GM12878 (cell line): ENCODE results near the gene PPIB. TPM values are rescaled to one million over a fixed set of nuclear protein-coding genes. Genes with fewer than 3 reads are reported as not detected.

Source experiments
- BHLHE40 ChIP-seq, 2 experiments: fragments of 450-650 bp in 1 of 2; IDR thresholded peaks; 2 replicates each; pipeline ENCODE4 v1.6.1; 2011 to 2017; ENCODE audit warnings: low read depth in 2 of 2, borderline replicate concordance in 1 of 2, improper control_type of control experiment in 1 of 2, low read length in 1 of 2, mild to moderate bottlenecking in 1 of 2
- CEBPB ChIP-seq, 2 experiments: fragments of 150-350 bp in 1 of 2; IDR thresholded peaks; 2 replicates each; pipeline ENCODE4 v1.6.1; 2012 to 2014; ENCODE audit warnings: low read depth in 2 of 2, low read length in 2 of 2, borderline replicate concordance in 1 of 2, inconsistent platforms in 1 of 2
- EGR1 ChIP-seq, 2 experiments: IDR thresholded peaks; 1 replicate in 1 of 2; 2 replicates in 1 of 2; pipeline ENCODE4 v1.6.1; 2011 to 2012; ENCODE audit warnings: low read depth in 2 of 2, low read length in 2 of 2, borderline replicate concordance in 1 of 2, mild to moderate bottlenecking in 1 of 2, moderate library complexity in 1 of 2
- EZH2 ChIP-seq: IDR thresholded peaks from 2 replicates; pipeline ENCODE4 v1.6.1; 2012; ENCODE audit warnings: low read depth, mild to moderate bottlenecking, control low read depth, inconsistent platforms, low read length, borderline replicate concordance; ENCODE audit not compliant: control insufficient read depth
- MTA2 ChIP-seq: fragments of 450-650 bp; IDR thresholded peaks from 2 replicates; pipeline ENCODE4 v1.6.1; 2016; ENCODE audit warnings: low read depth, mild to moderate bottlenecking, moderate library complexity
- RB1 ChIP-seq: fragments of 450-650 bp; formaldehyde crosslinking; IDR thresholded peaks from 2 replicates; pipeline ENCODE4 v1.6.1; 2017; ENCODE audit warnings: mild to moderate bottlenecking, borderline replicate concordance
- SIN3A ChIP-seq: IDR thresholded peaks from 2 replicates; pipeline ENCODE4 v1.6.1; 2012; ENCODE audit warnings: low read depth, low read length, improper control_type of control experiment
- SMAD1 ChIP-seq: fragments of 450-650 bp; IDR thresholded peaks from 2 replicates; pipeline ENCODE4 v1.6.1; 2018; ENCODE audit warnings: mild to moderate bottlenecking, low read depth; ENCODE audit not compliant: partially characterized antibody
- SMAD5 ChIP-seq: IDR thresholded peaks from 2 replicates; pipeline ENCODE4 v1.6.1; 2016; ENCODE audit warnings: antibody characterized with exemption, low read depth
- SREBF2 ChIP-seq: IDR thresholded peaks from 2 replicates; pipeline ENCODE4 v1.6.1; 2012; ENCODE audit warnings: mild to moderate bottlenecking, low read length
- TBL1XR1 ChIP-seq: IDR thresholded peaks from 2 replicates; pipeline ENCODE4 v1.6.1; 2012; ENCODE audit warnings: low read depth, low read length, improper control_type of control experiment
- polyA plus RNA-seq, 11 experiments: library from polyadenylated mRNA; depleted of rRNA in 4 of 11; unstranded in 6 of 11; stranded (reverse) in 5 of 11; fragments of >200 nt; fragmentation: Nextera tagmentation in 4 of 11; fragmentation: Illumina TruSeq in 1 of 11; extraction: Ambion mirVana in 4 of 11; extraction: Trizol in 1 of 11; gene quantifications; 1 replicate in 1 of 11; 2 replicates in 10 of 11; pipeline versions ENCODE4 v1.2.1 to v1.2.3, GENCODE V29; 2011 to 2016; ENCODE audit warnings: inconsistent platforms in 2 of 11, missing spikeins in 2 of 11, low read depth in 1 of 11
- total RNA-seq, 4 experiments: library from RNA; depleted of rRNA in 3 of 4; stranded (reverse); fragments of >200 nt in 3 of 4; fragmentation: Illumina TruSeq in 1 of 4; extraction: Trizol in 1 of 4; gene quantifications; 2 replicates each; pipeline versions ENCODE4 v1.2.1 to v1.2.3, GENCODE V29; 2013 to 2021
- TF ChIP-seq, protein P1 (sequence below): fragments of 450-650 bp; IDR thresholded peaks from 2 replicates; pipeline ENCODE4 v1.6.1; 2017; ENCODE audit warnings: mild to moderate bottlenecking, moderate library complexity
- TF ChIP-seq, protein P2 (sequence below): fragments of 450-650 bp; IDR thresholded peaks from 2 replicates; pipeline ENCODE4 v1.6.1; 2017; ENCODE audit warnings: mild to moderate bottlenecking, moderate library complexity

The PPIB gene
- total and polyA plus RNA-seq, 10 of the 15 experiments (the other 5 are each of a cell fraction or from before 2014, with no cell fraction given): 344 to 936 (median 508) TPM

GRCh38 chr15:64162869-64163658 is at the start of gene PPIB (continued):
- TF ChIP-seq EGR1 (IDR thresholded peaks at IDR 0.05; ENCODE audit: borderline replicate concordance in 1 of 2, low read depth in 2 of 2, low read length in 2 of 2) (peak in 1 of 2 experiments; percentile 84; a peak in 2 of 3 replicates), SREBF2 (no peak), SMAD1 (peak; percentile 79), EZH2 (no peak), CEBPB (IDR thresholded peaks at IDR 0.05; ENCODE audit: borderline replicate concordance in 1 of 2, low read depth in 2 of 2, low read length in 2 of 2) (no peak), TBL1XR1 (no peak), RB1 (peak; percentile 58; the same call in 1 of the 2 replicates), SMAD5 (peak; percentile 84), BHLHE40 (IDR thresholded peaks at IDR 0.05; ENCODE audit: borderline replicate concordance in 1 of 2, low read depth in 2 of 2, low read length in 1 of 2) (peak; percentile 96 to 97), MTA2 (no peak), SIN3A (peak; percentile 83; the same call in 1 of the 2 replicates)
- TF ChIP-seq, protein P1, sequence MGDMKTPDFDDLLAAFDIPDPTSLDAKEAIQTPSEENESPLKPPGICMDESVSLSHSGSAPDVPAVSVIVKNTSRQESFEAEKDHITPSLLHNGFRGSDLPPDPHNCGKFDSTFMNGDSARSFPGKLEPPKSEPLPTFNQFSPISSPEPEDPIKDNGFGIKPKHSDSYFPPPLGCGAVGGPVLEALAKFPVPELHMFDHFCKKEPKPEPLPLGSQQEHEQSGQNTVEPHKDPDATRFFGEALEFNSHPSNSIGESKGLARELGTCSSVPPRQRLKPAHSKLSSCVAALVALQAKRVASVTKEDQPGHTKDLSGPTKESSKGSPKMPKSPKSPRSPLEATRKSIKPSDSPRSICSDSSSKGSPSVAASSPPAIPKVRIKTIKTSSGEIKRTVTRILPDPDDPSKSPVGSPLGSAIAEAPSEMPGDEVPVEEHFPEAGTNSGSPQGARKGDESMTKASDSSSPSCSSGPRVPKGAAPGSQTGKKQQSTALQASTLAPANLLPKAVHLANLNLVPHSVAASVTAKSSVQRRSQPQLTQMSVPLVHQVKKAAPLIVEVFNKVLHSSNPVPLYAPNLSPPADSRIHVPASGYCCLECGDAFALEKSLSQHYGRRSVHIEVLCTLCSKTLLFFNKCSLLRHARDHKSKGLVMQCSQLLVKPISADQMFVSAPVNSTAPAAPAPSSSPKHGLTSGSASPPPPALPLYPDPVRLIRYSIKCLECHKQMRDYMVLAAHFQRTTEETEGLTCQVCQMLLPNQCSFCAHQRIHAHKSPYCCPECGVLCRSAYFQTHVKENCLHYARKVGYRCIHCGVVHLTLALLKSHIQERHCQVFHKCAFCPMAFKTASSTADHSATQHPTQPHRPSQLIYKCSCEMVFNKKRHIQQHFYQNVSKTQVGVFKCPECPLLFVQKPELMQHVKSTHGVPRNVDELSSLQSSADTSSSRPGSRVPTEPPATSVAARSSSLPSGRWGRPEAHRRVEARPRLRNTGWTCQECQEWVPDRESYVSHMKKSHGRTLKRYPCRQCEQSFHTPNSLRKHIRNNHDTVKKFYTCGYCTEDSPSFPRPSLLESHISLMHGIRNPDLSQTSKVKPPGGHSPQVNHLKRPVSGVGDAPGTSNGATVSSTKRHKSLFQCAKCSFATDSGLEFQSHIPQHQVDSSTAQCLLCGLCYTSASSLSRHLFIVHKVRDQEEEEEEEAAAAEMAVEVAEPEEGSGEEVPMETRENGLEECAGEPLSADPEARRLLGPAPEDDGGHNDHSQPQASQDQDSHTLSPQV: no peak
- TF ChIP-seq, protein P2, sequence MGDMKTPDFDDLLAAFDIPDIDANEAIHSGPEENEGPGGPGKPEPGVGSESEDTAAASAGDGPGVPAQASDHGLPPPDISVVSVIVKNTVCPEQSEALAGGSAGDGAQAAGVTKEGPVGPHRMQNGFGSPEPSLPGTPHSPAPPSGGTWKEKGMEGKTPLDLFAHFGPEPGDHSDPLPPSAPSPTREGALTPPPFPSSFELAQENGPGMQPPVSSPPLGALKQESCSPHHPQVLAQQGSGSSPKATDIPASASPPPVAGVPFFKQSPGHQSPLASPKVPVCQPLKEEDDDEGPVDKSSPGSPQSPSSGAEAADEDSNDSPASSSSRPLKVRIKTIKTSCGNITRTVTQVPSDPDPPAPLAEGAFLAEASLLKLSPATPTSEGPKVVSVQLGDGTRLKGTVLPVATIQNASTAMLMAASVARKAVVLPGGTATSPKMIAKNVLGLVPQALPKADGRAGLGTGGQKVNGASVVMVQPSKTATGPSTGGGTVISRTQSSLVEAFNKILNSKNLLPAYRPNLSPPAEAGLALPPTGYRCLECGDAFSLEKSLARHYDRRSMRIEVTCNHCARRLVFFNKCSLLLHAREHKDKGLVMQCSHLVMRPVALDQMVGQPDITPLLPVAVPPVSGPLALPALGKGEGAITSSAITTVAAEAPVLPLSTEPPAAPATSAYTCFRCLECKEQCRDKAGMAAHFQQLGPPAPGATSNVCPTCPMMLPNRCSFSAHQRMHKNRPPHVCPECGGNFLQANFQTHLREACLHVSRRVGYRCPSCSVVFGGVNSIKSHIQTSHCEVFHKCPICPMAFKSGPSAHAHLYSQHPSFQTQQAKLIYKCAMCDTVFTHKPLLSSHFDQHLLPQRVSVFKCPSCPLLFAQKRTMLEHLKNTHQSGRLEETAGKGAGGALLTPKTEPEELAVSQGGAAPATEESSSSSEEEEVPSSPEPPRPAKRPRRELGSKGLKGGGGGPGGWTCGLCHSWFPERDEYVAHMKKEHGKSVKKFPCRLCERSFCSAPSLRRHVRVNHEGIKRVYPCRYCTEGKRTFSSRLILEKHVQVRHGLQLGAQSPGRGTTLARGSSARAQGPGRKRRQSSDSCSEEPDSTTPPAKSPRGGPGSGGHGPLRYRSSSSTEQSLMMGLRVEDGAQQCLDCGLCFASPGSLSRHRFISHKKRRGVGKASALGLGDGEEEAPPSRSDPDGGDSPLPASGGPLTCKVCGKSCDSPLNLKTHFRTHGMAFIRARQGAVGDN: peak; percentile 87
